Thoracic aorta (tissue), 2 donors: Measurements from ENCODE around the gene GPHB5. TPM values are rescaled to one million over a fixed set of nuclear protein-coding genes. Genes with fewer than 3 reads are reported as not detected.
"Not testable (repeated sequence)": the region's sequence is repeated elsewhere in the genome, so short reads cannot be mapped to it uniquely, and the experiment has no call there.

ENCODE experiments used
- ATAC-seq: fragments of 150-250 bp; one replicate; pipeline ENCODE4 v1.8.0; 2017; ENCODE audit warnings: low read depth; ENCODE audit not compliant: insufficient number of reproducible peaks, low FRiP score
- DNase-seq: peaks from one replicate; pipeline ENCODE4 v3.0.0-alpha.2; 2020; ENCODE audit warnings: low spot score
- H3K27ac ChIP-seq, 2 donors: fragments of 200-600 bp; sonication (generic); 1 replicate in 1 of 2; 2 replicates in 1 of 2; pipeline ENCODE4 v1.5.1; 2016; ENCODE audit warnings: mild to moderate bottlenecking in 2 of 2, moderate library complexity in 2 of 2
- H3K27me3 ChIP-seq: fragments of 200-600 bp; sonication (generic); replicated peaks from 2 replicates; pipeline ENCODE4 v1.6.0; 2016; ENCODE audit warnings: mild to moderate bottlenecking; ENCODE audit not compliant: insufficient read depth
- H3K36me3 ChIP-seq: fragments of 200-600 bp; sonication (generic); one replicate; pipeline ENCODE4 v1.5.1; 2016
- H3K4me1 ChIP-seq, 2 donors: fragments of 200-600 bp; sonication (generic); 1 replicate in 1 of 2; 2 replicates in 1 of 2; pipeline versions ENCODE4 v1.5.1 to v1.6.0; 2016; ENCODE audit warnings: low read depth in 2 of 2, mild to moderate bottlenecking in 1 of 2; ENCODE audit not compliant: control insufficient read depth in 1 of 2
- H3K4me3 ChIP-seq: fragments of 200-600 bp; sonication (generic); 2 replicates; pipeline ENCODE4 v1.5.1; 2016; ENCODE audit warnings: mild to moderate bottlenecking
- H3K9me3 ChIP-seq: fragments of 200-600 bp; sonication (generic); 2 replicates; pipeline ENCODE4 v1.5.1; 2016
- CTCF ChIP-seq: fragments of 200-600 bp; sonication (generic); IDR thresholded peaks from one replicate; pipeline ENCODE4 v1.5.1; 2019; ENCODE audit warnings: antibody characterized with exemption
- total RNA-seq, 2 donors: library from RNA; depleted of rRNA; stranded (reverse); fragments of >200 nt; gene quantifications; one replicate each; pipeline versions ENCODE4 v1.1.0 to v1.2.3, GENCODE V29; 2016

Gene GPHB5
- total RNA-seq, 2 donors from 2014 or later, result not detected

- H3K9me3 ChIP-seq, result no peaks in the 10 kb centered on the region
- TF ChIP-seq CTCF, result no peak
Observed at GRCh38 chr14:63286071-63286470, 32.7 kb downstream of the GPHB5 start.

GRCh38 chr14:63283884-63284248 is 34.9 kb downstream of the GPHB5 start:
- Histone ChIP-seq H3K27ac (no peak overlapping the region), H3K4me1 (no peaks in the 10 kb centered on the region), H3K36me3 (peaks cover 3% of the 10 kb centered on the region), H3K27me3 (no peaks in the 10 kb centered on the region), H3K9me3 (no peaks in the 10 kb centered on the region), H3K4me3 (no peak overlapping the region)
- ATAC-seq, result no peak
- TF ChIP-seq CTCF, result no peak
- no peak for DNase-seq

More at GRCh38 chr14:63286071-63286470, 32.7 kb downstream of the GPHB5 start:
- ATAC-seq (no peak), DNase-seq (no peak)
- Histone ChIP-seq H3K36me3 (peaks cover 3% of the 10 kb centered on the region), H3K4me1 (no peaks in the 10 kb centered on the region), H3K27me3 (no peaks in the 10 kb centered on the region), H3K4me3 (no peak overlapping the region), H3K27ac (no peak overlapping the region)

GRCh38 chr14:63282997-63283883 is 35.5 kb downstream of the GPHB5 start:
- DNase-seq (no peak), ATAC-seq (no peak)
- Histone ChIP-seq H3K36me3 (peaks cover 3% of the 10 kb centered on the region), H3K4me3 (no peak overlapping the region), H3K27me3 (no peaks in the 10 kb centered on the region), H3K9me3 (no peaks in the 10 kb centered on the region), H3K27ac (no peak overlapping the region), H3K4me1 (no peaks in the 10 kb centered on the region)
- TF ChIP-seq CTCF, result no peak

- not testable (repeated sequence) for H3K27me3 ChIP-seq, H3K27ac ChIP-seq, H3K4me3 ChIP-seq, H3K9me3 ChIP-seq, H3K36me3 ChIP-seq, DNase-seq, ATAC-seq, H3K4me1 ChIP-seq
Observed at GRCh38 chr14:63279933-63280332, 38.8 kb downstream of the GPHB5 start.

DNA sequence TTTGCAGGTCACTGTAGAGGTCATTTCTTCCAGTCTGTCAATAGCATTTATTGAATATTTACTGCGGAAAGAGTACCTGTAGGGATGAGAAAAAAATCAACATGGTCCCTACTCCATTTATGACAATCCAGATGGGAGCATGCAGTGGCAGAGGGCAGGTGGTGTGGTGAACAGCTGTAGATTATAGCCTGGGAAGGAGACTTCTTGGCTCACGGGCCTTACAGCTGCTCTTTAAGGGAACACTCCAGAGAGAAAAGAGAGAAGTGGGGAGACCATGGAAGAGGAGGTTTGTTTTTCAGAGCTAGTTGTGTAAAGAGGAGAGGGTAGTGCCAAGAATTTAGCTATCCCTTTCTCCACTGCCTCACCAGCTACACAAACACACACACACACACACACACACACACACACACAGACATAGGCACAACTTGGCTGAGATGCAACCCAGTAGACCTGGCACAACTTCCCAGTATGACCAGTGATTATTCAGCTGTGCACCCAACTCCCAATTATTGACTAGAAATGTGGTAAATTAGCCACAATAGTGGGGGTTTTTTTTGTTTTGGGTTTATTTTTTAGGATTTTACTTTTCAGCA is 41.0 kb downstream of the GPHB5 start:
- DNase-seq, result no peak
- no peak for ATAC-seq
- Histone ChIP-seq H3K9me3 (no peaks in the 10 kb centered on the region), H3K4me3 (no peak overlapping the region), H3K27me3 (no peaks in the 10 kb centered on the region), H3K36me3 (no peaks in the 10 kb centered on the region), H3K4me1 (peaks cover 0 to 14% of the 10 kb centered on the region in 2 donors), H3K27ac (no peak overlapping the region)
- TF ChIP-seq CTCF, result no peak
